ENCODE results near the gene TGFBR3L. TPM values are rescaled to one million over a fixed set of nuclear protein-coding genes. Genes with fewer than 3 reads are reported as not detected.

TGFBR3L gene
- total RNA-seq, 2 experiments from 2014 or later: 2.6 to 3.2 TPM

GRCh38 chr19:7919610-7920518, 5.2 kb downstream of the TGFBR3L start, which contains the start of gene SNAPC2:
TSS of gene SNAPC2 (plus strand) at chr19:7920338. CDS start at chr19:7920367, 29 bp downstream.
- H3K4me1 Mint-ChIP-seq: peaks cover 32% of the 10 kb centered on the region
- ChIA-PET POLR2A (interaction anchor here (0.6 to 2.9 kb wide), 3 partner anchors 24 to 149 kb away, joined by 6 to 10 read pairs (median 8); partner anchors contain the start of gene TIMM44), CTCF (interaction anchor here (0.6 to 4.4 kb wide), 10 partner anchors 9 to 971 kb away, joined by 3 to 32 read pairs (median 5); partner anchors contain the start of genes MAP2K7 and TIMM44)
- H3K4me3 Mint-ChIP-seq: peak within 1 kb of the TSS; percentile 82
- intact Hi-C loops (cut with DNase I, micrococcal nuclease): loop anchor here (1.0 to 5.0 kb wide), 18 partner anchors 17 to 1547 kb away; partner anchors contain the start of genes MAP2K7 (in 2 of the 2), TIMM44 (in 2 of the 2), ALKBH7 (in 1 of the 2) and CERS4 (in 1 of the 2)
- H3K9me3 Mint-ChIP-seq (ENCODE audit: low read depth): no peaks in the 10 kb centered on the region
- peak; percentile 98 for DNase-seq
- peak within 1 kb of the TSS; percentile 87 for H3K27ac Mint-ChIP-seq
- peaks cover 5% of the 10 kb centered on the region for H3K36me3 Mint-ChIP-seq (ENCODE audit: low read depth)
- H3K27me3 Mint-ChIP-seq: peaks cover 20% of the 10 kb centered on the region
- peak; percentile 76 for ATAC-seq

GRCh38 chr19:7920519-7921301, 6.1 kb downstream of the TGFBR3L start:
- Mint-ChIP-seq H3K4me1 (peaks cover 31% of the 10 kb centered on the region), H3K9me3 (ENCODE audit: low read depth) (no peaks in the 10 kb centered on the region), H3K36me3 (ENCODE audit: low read depth) (peaks cover 5% of the 10 kb centered on the region), H3K4me3 (peak overlapping the region; percentile 82), H3K27ac (peak overlapping the region; percentile 87), H3K27me3 (peaks cover 14% of the 10 kb centered on the region)
- DNase-seq (peak; percentile 100), ATAC-seq (peak; percentile 58)
- ChIA-PET POLR2A (interaction anchor here (0.6 to 2.9 kb wide), 4 partner anchors 10 to 148 kb away, joined by 3 to 10 read pairs (median 7); partner anchors contain the start of gene TIMM44), CTCF (interaction anchor here (0.7 to 4.4 kb wide), 10 partner anchors 8 to 972 kb away, joined by 3 to 32 read pairs (median 5); partner anchors contain the start of genes MAP2K7 and TIMM44)
- intact Hi-C loops (cut with DNase I, micrococcal nuclease): loop anchor here (1.0 to 5.0 kb wide), 18 partner anchors 17 to 1548 kb away; partner anchors contain the start of genes MAP2K7 (in 2 of the 2), TIMM44 (in 2 of the 2), ALKBH7 (in 1 of the 2) and CERS4 (in 1 of the 2)

- H3K27me3 Mint-ChIP-seq: peaks cover 14% of the 10 kb centered on the region
- no peak for ATAC-seq
These were observed 6.8 kb downstream of the TGFBR3L start for GRCh38 chr19:7921302-7921966.

DNA sequence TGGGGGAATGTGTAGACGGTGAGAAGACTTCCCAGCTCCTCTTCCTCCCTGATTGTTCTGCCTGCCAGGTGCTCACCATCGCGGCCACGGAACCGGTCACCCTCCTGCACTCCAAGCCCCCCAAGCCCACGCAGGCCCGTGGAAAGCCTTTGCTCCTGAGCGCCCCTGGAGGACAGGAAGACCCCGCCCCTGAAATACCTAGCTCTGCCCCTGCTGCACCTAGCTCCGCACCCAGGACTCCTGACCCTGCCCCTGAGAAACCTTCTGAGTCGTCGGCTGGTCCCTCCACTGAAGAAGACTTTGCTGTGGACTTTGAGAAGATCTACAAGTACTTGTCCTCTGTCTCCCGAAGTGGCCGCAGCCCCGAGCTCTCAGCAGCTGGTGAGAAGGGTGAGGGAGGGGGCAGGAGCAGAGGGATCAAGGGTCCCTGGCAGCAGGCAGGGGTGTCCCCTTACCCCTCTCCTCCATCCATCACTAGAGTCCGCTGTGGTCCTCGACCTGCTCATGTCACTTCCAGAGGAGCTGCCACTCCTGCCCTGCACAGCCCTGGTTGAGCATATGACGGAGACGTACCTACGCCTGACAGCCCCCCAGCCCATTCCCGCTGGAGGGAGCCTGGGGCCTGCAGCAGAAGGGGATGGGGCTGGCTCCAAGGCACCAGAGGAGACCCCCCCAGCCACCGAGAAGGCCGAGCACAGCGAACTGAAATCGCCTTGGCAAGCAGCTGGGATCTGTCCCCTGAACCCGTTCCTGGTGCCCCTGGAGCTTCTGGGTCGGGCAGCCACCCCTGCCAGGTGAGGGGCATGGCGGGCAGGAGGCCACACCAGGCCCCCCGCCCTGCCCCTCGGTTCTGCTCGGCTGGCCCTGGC, 7.6 kb downstream of the TGFBR3L start:
- Mint-ChIP-seq H3K4me1 (peaks cover 28% of the 10 kb centered on the region), H3K27me3 (peaks cover 13% of the 10 kb centered on the region), H3K9me3 (ENCODE audit: low read depth) (no peaks in the 10 kb centered on the region), H3K4me3 (no peak overlapping the region), H3K36me3 (ENCODE audit: low read depth) (peaks cover 5% of the 10 kb centered on the region), H3K27ac (no peak overlapping the region)
- DNase-seq (no peak), ATAC-seq (no peak)
- ChIA-PET POLR2A (interaction anchor here (2.5 to 2.9 kb wide), 2 partner anchors 22 to 53 kb away, joined by 8 to 10 read pairs; partner anchors contain the start of gene TIMM44), CTCF (interaction anchor here (0.7 to 3.1 kb wide), 3 partner anchors 22 to 109 kb away, joined by 3 to 24 read pairs (median 10); partner anchors contain the start of gene TIMM44)
- intact Hi-C loops (cut with DNase I, micrococcal nuclease): loop anchor here (2.0 to 5.0 kb wide), 2 partner anchors 70 to 1549 kb away; partner anchors contain the start of gene ALKBH7 (in 1 of the 2)

More at GRCh38 chr19:7921302-7921966, 6.8 kb downstream of the TGFBR3L start:
- Mint-ChIP-seq H3K4me1 (peaks cover 30% of the 10 kb centered on the region), H3K36me3 (ENCODE audit: low read depth) (peaks cover 5% of the 10 kb centered on the region), H3K4me3 (peak overlapping the region; percentile 82), H3K27ac (peak overlapping the region; percentile 87), H3K9me3 (ENCODE audit: low read depth) (no peaks in the 10 kb centered on the region)
- ChIA-PET CTCF (interaction anchor here (0.7 to 4.4 kb wide), 6 partner anchors 23 to 108 kb away, joined by 3 to 32 read pairs (median 6); partner anchors contain the start of gene TIMM44), POLR2A (interaction anchor here (1.1 to 2.9 kb wide), 3 partner anchors 9 to 52 kb away, joined by 3 to 10 read pairs (median 8); partner anchors contain the start of gene TIMM44)
- intact Hi-C loops (cut with DNase I, micrococcal nuclease): loop anchor here (2.0 to 5.0 kb wide), 2 partner anchors 69 to 1549 kb away; partner anchors contain the start of gene ALKBH7 (in 1 of the 2)
- no peak for DNase-seq

- Mint-ChIP-seq H3K27ac (no peak overlapping the region), H3K4me3 (no peak overlapping the region), H3K27me3 (peaks cover 12% of the 10 kb centered on the region), H3K36me3 (ENCODE audit: low read depth) (peaks cover 5% of the 10 kb centered on the region), H3K9me3 (ENCODE audit: low read depth) (no peaks in the 10 kb centered on the region), H3K4me1 (peaks cover 25% of the 10 kb centered on the region)
- intact Hi-C loops (cut with DNase I, micrococcal nuclease): loop anchor here in 1 of 2 experiments (5.0 kb wide), 1 partner anchor 71 kb away; no protein-coding TSS in a partner anchor
- ChIA-PET POLR2A (interaction anchor here (0.6 kb wide), 1 partner anchor 430 kb away, joined by 6 read pairs; no protein-coding TSS in a partner anchor), CTCF (interaction anchor here (1.8 kb wide), 1 partner anchor 53 kb away, joined by 7 read pairs; no protein-coding TSS in a partner anchor)
- ATAC-seq (no peak), DNase-seq (no peak)
These were observed 8.2 kb downstream of the TGFBR3L start for GRCh38 chr19:7922836-7923195.

DNA sequence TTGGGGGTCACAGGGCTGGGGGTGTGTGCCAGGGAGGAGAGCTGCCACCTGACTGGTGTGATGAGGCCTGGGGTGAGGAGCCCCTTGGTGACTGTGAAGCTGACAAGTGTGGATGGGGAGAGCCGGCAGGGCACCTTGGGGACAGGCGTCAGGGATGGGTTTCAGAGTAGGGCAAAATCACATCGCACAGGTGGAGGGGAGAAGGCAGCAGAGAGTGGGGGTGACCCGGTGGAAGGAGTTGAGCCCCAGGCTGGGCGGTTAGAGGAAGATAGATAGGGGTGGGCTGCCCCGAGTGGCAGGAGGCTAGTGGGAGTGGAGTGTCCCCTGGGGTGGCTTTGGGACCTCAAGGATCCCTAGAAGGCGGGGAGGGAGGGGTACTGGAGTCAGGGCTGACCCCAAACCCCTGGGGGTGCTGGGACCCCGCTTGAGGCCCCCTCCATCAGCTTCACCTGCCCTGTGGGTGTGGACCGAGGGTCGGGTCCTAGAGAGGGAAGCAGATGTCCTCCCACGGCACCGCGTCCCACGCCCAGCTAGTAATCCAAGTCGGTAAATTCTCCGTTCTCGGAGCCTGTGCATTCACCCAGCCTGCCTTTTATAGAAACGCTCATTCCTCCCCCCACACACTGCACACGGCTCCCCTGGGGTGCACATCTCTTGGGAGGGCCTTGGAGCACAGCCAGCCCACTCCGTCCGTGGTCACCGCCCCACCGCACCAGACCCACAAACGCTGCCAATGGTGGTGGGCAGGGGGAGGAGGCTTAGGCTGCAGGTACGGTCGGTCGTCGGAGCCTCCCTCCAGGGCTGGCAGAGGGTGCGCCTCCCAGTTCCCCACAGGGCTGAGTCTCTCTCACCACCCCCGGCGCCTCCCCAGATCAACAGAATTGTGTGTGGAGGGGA, 8.9 kb downstream of the TGFBR3L start:
- no peak overlapping the region for H3K27ac Mint-ChIP-seq

GRCh38 chr19:7924241-7924640, 9.6 kb downstream of the TGFBR3L start:
- H3K27me3 Mint-ChIP-seq: peaks cover 5% of the 10 kb centered on the region
- DNase-seq: peak; percentile 5
- no peak overlapping the region for H3K4me3 Mint-ChIP-seq
- H3K36me3 Mint-ChIP-seq (ENCODE audit: low read depth): peaks cover 9% of the 10 kb centered on the region
- intact Hi-C loops (cut with DNase I, micrococcal nuclease): loop anchor here in 1 of 2 experiments (5.0 kb wide), 1 partner anchor 72 kb away; no protein-coding TSS in a partner anchor
- peaks cover 32% of the 10 kb centered on the region for H3K4me1 Mint-ChIP-seq
- ChIA-PET CTCF (interaction anchor here (0.6 to 1.8 kb wide), 3 partner anchors 51 to 356 kb away, joined by 3 to 7 read pairs (median 3); no protein-coding TSS in a partner anchor), POLR2A (no interaction called here)
- no peak overlapping the region for H3K27ac Mint-ChIP-seq
- ATAC-seq: no peak
- H3K9me3 Mint-ChIP-seq (ENCODE audit: low read depth): no peaks in the 10 kb centered on the region

More for the DNA sequence above, 8.9 kb downstream of the TGFBR3L start:
- peaks cover 27% of the 10 kb centered on the region for H3K4me1 Mint-ChIP-seq
- no peaks in the 10 kb centered on the region for H3K9me3 Mint-ChIP-seq (ENCODE audit: low read depth)
- no peak for ATAC-seq
- peaks cover 6% of the 10 kb centered on the region for H3K27me3 Mint-ChIP-seq
- H3K36me3 Mint-ChIP-seq (ENCODE audit: low read depth): peaks cover 5% of the 10 kb centered on the region
- ChIA-PET POLR2A (interaction anchor here (0.6 kb wide), 1 partner anchor 429 kb away, joined by 6 read pairs; no protein-coding TSS in a partner anchor), CTCF (interaction anchor here (0.6 to 1.8 kb wide), 3 partner anchors 50 to 355 kb away, joined by 3 to 7 read pairs (median 3); no protein-coding TSS in a partner anchor)
- DNase-seq: no peak
- H3K4me3 Mint-ChIP-seq: no peak overlapping the region
- intact Hi-C loops (cut with DNase I, micrococcal nuclease): loop anchor here in 1 of 2 experiments (5.0 kb wide), 1 partner anchor 71 kb away; no protein-coding TSS in a partner anchor

- no peaks in the 10 kb centered on the region for H3K9me3 Mint-ChIP-seq (ENCODE audit: low read depth)
- peaks cover 32% of the 10 kb centered on the region for H3K4me1 Mint-ChIP-seq
- ChIA-PET POLR2A (no interaction called here), CTCF (interaction anchor here (1.8 kb wide), 1 partner anchor 55 kb away, joined by 7 read pairs; no protein-coding TSS in a partner anchor)
- intact Hi-C loops (cut with DNase I, micrococcal nuclease): loop anchor here (1.0 to 5.0 kb wide), 5 partner anchors 19 to 356 kb away; partner anchors contain the start of genes MAP2K7 (in 1 of the 2) and TIMM44 (in 1 of the 2)
- peaks cover 4% of the 10 kb centered on the region for H3K27me3 Mint-ChIP-seq
- H3K27ac Mint-ChIP-seq: no peak overlapping the region
- no peak for DNase-seq
- H3K36me3 Mint-ChIP-seq (ENCODE audit: low read depth): peaks cover 9% of the 10 kb centered on the region
- no peak overlapping the region for H3K4me3 Mint-ChIP-seq
- ATAC-seq: no peak
These were observed 10.1 kb downstream of the TGFBR3L start for GRCh38 chr19:7924651-7925170.
